Measurements from ENCODE around the gene PRADC1. TPM values are rescaled to one million over a fixed set of nuclear protein-coding genes. Genes with fewer than 3 reads are reported as not detected.
"Not testable (repeated sequence)": the region's sequence is repeated elsewhere in the genome, so short reads cannot be mapped to it uniquely, and the experiment has no call there.

Gene PRADC1
- total RNA-seq, 1 experiment from 2014 or later, result 26.6 TPM

GRCh38 chr2:73202156-73203054 lies 30.6 kb downstream of the PRADC1 start, which contains the start of gene NOTO:
Gene NOTO (plus strand): TSS chr2:73202574. CDS start chr2:73202667, 93 bp downstream.
- no peak for DNase-seq (ENCODE audit: low spot score)

GRCh38 chr2:73200281-73200680 lies 32.8 kb downstream of the PRADC1 start:
- DNase-seq (ENCODE audit: low spot score), result not testable (repeated sequence)

- no peak for DNase-seq (ENCODE audit: low spot score)
Measured at GRCh38 chr2:73197579-73197978, 35.5 kb downstream of the PRADC1 start.

GRCh38 chr2:73187549-73187948 lies 45.5 kb downstream of the PRADC1 start:
- DNase-seq (ENCODE audit: low spot score), result no peak

- DNase-seq (ENCODE audit: low spot score), result no peak
Measured at GRCh38 chr2:73185965-73186364, 47.1 kb downstream of the PRADC1 start.

Other genes starting within 250 kb of the PRADC1 start
- gene SFXN5, start 161.5 kb downstream of the PRADC1 start, total RNA-seq (2014; rRNA removed; shearing (Covaris generic)), result 8.6 and 11.1 TPM in 2 replicates
- 7.9 and 11.5 TPM in 2 replicates for gene RAB11FIP5, start 120.3 kb downstream of the PRADC1 start, total RNA-seq (2014; rRNA removed; shearing (Covaris generic))
- gene NOTO, start 30.7 kb downstream of the PRADC1 start, total RNA-seq (2014; rRNA removed; shearing (Covaris generic)), result not detected in 2 replicates
- 24.6 and 30.0 TPM in 2 replicates for gene SMYD5, start 19.0 kb downstream of the PRADC1 start, total RNA-seq (2014; rRNA removed; shearing (Covaris generic))
- gene CCT7, start 1.1 kb upstream of the PRADC1 start, total RNA-seq (2014; rRNA removed; shearing (Covaris generic)), result 534 and 543 TPM in 2 replicates
- 0.99 and 2.3 TPM in 2 replicates for gene FBXO41, start 51.2 kb upstream of the PRADC1 start, total RNA-seq (2014; rRNA removed; shearing (Covaris generic))
- not detected in 2 replicates for gene EGR4, start 60.3 kb upstream of the PRADC1 start, total RNA-seq (2014; rRNA removed; shearing (Covaris generic))
- gene ALMS1, start 152.6 kb upstream of the PRADC1 start, total RNA-seq (2014; rRNA removed; shearing (Covaris generic)), result 6.2 and 8.3 TPM in 2 replicates

Data from H4 (cell line).